GM21529 (cell line): ENCODE measurements around the gene NTM.
"Not testable (repeated sequence)": the region's sequence is repeated elsewhere in the genome, so short reads cannot be mapped to it uniquely, and the experiment has no call there.

Source experiments
- ATAC-seq: cut with Tn5 transposase; IDR thresholded peaks from one replicate; pipeline ENCODE4 v1.9.1; 2021; ENCODE audit not compliant: unreplicated experiment

NTM gene

DNA sequence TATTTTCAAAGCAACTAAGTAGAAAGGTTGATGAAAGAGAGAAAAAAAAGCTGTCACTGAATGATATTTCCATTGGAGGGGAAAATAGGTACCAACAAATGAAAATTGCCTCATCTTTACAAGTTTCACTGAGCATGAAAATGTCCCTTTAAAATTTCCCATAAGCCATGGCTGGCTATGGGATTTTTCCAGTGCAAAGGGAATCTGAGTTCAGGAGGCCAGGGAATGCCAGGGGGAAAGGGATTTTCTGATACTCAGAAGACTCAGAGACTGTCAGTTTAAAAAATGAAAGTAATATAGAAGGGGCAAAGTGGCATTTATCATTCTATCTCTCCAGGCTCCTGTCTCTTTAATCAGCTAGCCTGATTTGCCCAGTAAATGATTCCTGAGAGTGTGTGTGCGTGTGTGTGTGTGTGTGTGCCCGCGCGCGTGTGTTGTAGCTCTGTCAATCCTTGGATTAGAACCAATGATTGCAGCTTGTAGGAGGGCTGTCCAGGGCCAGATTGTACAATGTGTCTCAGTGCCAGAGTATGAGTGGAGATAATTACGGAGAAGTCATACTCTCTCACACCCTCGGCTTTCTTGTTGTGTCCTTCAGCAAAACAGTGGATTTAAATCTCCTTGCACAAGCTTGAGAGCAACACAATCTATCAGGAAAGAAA, at the start of gene NTM:
Gene NTM, plus strand, starts transcription at position 526 of the 662 bp plus-strand sequence.
- no peak for ATAC-seq

DNA sequence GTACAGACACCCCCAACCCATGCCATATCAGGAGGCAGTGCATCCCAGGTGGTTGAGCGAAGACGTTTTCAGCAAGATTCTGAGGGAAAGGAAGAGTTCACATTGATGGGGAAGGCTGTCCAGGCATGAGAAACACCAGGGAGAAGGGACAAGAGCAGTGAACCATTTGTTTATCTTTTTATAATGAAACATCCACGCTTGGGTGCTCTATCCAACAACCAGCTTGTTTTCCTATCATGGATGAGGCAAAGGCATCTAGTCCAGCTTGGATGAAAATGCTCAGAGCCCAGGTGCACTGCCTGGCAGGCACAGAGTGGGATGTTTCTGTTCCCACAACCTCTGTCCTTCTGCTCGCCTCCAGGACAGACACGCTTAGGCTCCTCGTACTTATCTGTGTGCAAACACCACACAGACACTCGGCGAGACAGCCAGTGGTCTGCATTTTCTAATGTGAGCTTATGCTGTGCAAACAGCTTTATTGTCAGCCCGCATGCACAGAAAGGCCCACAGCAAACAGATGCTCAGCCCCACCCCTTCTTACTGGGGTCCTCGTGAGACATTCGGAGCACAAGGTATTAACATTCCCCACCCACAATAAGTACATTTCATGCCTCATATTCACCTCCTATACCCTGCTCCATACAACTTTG, 45.4 kb upstream of the NTM start:
- no peak for ATAC-seq

DNA sequence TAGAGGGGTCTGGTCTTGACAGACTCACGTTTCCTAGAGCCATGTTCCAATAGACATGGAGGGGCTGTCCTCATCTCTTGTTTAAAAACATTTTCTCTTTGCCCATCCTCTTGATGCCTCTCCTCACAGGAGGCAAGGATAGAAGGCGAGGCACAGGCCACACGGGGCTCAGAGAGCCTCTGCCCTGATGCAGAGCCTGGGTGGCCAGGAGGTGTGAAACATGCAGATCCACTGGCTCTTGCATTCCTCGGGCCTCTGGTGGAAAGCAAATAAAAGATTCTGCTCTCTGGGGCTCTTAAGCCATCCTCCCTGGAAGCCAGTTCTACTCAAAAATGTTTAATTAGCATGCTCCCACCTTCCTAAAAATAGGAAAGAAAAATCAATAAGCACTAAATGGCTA, 43.6 kb upstream of the NTM start:
- no peak for ATAC-seq

DNA sequence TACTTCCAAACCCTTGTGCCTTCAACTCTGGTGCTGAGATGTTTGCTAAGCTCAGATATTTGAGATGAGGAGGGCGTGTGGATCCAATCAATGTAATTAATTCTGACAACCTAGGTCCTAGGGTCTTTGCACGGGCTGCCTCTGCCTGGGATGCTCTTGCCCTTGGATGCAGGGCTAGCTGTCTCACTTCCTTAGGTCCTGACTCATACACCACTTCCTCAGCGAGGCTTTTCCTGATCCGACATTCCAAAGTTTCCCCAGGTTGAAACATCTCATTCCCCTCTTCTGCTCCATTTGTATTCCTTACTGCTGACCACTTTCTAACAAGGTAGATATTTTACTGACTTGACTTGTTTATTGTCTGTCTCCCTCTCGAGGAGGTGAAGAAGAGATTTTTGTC, 43.0 kb upstream of the NTM start:
- no peak for ATAC-seq

- no peak for ATAC-seq
Observed at GRCh38 chr11:131328843-131329242, 41.6 kb upstream of the NTM start.

DNA sequence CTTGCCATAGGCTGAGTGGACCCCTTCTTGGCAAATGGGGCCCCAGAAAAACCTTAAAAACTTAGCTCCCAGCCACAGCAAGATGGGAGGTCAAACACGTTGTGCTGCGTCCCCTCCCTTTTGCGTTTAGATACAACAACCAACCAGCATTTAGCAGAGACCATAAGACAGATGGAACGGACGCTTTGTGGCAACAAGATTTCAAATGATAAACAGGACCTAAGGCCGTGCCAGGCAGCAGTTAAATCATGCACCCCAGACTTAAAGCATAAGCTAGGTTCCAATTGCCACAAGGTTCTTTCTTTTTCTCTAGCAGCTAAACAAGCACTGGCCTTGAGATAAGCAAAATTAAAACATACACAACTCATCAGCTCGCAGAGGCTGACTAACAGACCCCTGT, 39.4 kb upstream of the NTM start:
- no peak for ATAC-seq

DNA sequence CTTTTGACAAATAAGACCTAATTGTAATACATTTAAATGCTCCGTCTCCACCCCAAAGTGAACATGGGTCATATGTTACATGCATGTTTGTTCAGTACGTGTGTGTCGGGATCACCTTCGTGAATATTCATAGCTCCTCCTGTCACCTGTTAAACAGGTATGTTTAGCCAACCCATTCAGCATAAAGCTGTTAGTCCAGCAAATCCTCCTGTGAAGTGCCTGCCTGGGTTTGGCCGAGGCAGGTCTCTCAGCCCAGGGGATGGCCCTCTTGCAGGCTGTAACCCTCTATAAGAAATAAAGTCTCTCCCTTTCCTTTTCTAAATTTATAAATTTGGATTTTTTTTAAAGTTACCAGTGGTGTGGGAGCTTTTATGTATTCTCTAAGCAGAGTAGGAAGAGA, 38.9 kb upstream of the NTM start:
- ATAC-seq, result no peak

GRCh38 chr11:131334601-131335000, 35.8 kb upstream of the NTM start:
- no peak for ATAC-seq

GRCh38 chr11:131341900-131342299, 28.5 kb upstream of the NTM start:
- not testable (repeated sequence) for ATAC-seq

DNA sequence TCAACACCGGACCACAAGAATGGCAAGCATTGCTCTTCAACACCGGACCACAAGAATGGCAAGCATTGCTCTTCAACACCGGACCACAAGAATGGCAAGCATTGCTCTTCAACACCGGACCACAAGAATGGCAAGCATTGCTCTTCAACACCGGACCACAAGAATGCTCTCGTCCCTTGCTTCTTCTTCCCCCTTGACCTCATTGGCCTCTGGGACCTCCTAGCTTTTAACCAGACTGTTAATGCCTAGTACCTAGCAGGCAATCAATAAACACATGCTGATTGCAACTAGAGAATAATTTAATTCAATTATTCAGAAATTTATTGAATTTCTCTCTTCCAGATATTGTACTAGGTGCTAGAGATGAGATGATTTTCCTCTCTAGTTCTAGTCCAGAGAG, 28.0 kb upstream of the NTM start:
- not testable (repeated sequence) for ATAC-seq

DNA sequence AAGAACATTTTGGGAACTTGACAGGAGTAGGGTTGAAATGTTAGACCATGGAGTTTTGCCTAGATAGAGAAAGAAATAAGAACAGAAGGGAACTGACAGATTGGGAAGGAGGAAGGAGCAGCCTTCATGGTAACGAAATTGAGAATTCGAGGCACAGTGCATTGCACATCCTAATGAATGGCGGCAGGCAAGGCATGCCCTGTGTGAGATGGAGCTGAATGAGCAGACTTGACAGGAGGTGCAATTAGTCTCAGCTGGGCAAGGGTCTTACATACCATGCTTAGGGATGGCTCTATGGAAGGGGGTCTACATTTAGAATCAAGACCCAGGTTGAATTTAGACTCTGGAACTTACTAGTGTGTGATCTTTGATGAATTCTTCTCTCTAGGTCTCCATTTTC, 25.0 kb upstream of the NTM start:
- ATAC-seq, result no peak

GRCh38 chr11:131349368-131350086, 20.9 kb upstream of the NTM start:
- no peak for ATAC-seq

DNA sequence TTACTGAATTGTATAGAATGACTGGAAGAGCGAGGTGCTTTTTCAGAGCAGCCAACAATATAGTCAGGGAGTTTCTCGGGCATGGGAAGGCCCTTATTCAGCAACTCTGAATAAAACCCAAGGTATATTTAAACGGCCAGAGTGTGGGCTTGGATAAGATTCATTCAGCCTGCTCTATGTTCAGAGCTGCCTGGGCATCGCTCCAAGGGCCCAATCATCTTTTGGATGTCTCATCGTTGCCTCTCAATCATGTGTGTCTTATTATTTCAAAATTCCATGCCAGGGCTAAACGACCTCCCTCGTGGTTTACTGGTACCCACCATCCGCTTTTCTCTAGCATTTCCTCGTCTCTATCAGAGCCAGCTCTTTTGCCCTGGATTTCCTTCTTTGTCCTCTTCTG, 19.5 kb upstream of the NTM start:
- no peak for ATAC-seq

DNA sequence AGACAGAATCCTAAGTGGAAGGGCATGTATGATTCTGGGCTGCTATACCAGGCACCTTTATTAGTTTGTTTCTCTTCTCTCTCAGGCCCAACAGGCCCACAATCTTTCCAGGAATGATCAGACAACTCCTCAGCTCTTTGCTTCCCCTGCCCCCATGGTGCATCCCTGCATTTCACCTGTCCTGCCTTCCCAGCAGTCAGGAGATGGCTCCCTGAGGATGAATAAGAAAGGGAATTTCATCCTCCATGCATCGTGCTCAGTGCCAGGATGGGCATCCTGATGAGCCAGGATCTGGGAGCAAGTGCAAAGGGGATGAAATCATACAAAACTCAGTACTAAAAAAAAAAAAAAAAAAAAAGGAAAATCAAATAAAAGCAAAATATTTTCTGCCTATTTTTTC, 18.6 kb upstream of the NTM start:
- no peak for ATAC-seq

DNA sequence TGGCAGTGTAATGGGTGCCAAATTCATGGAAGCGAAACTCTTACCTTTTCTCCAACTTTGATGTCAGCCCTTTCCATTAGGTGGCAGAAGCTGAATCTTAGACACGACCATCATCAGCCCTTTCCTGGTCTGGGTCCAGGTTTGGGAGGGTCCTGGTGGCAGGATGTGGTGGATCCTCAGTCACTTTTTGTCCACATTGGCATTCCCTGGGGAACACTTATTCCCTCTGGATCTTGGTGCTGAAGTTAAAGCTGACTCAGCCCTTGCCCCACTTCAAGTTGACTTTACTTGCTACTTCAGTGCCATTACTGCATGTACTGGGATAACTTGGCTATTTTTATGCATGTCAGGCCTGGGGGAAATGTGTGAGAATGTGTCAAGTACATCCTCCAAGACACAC, 16.6 kb upstream of the NTM start:
- no peak for ATAC-seq

GRCh38 chr11:131354251-131354701, 16.1 kb upstream of the NTM start:
- ATAC-seq, result no peak

DNA sequence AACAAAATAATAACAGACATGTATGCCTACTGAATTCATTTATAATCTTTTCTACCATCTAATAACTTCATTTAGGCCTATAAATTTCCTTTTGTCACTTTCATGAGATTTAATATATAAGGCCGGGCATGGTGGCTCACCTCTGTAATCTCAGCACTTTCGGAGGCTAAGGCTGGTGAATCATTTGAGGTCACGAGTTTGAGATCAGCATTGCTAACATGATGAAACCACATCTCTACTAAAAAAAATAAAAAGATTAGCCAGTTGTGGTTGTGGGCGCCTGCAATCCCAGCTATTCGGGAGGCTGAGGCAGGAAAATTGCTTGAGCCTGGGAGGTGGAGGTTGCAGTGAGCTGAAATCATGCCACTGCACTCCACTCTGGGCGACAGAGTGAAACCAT, 14.2 kb upstream of the NTM start:
- ATAC-seq, result no peak

- ATAC-seq, result no peak
Observed at GRCh38 chr11:131365329-131365930, 5.0 kb upstream of the NTM start.

DNA sequence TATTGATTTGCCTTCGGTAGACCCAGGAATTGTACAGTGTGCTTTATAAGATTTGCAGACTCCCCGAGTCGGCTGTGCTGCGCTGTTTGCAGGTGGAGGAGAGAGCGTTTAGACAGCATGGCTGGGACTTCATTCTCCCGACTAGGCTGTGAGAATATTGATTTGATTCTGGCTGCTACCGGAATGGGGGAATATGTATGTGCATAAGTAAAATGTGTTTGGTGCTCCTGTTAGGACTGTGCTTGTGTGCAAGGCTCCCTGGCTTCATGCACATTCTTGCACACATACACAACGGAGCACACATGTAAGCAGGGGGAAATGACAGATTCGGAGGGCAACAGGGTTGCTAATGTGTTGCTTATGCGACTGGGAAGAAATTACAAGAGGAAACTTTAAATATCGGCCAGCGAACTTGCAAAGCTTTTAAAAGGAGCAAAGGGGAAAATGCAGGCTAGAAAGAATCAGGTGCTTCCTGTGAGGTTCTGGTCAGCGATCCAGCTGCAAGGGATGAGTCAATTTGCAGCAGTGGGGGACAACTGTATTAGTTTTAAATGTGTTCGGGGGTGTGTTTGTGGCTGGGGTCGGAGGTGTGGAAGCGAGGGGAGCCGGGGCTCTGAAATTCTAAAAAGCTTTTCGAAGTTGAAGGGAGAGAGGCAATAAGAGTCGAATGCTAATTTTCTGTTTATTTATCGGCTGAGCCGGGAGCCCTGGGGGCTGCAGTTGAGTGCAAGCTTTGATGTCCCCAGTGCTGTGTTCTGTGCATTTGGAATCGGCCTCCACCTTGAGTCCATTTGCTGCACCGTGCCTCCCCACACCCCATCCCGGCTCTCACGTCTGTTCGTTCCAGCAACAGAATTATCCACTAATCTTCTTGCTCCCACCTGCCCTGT, 731 bp downstream of the NTM start:
- ATAC-seq, result no peak

- no peak for ATAC-seq
Observed at GRCh38 chr11:131371791-131372104, 1.3 kb downstream of the NTM start.
